Measurements from ENCODE around the gene CRELD2.

The CRELD2 gene

GRCh38 chr22:49966041-49966773 lies 47.8 kb downstream of the CRELD2 start:
- no peak for FAIRE-seq

GRCh38 chr22:49966774-49967705 lies 48.6 kb downstream of the CRELD2 start:
- DNase-seq (ENCODE audit: low spot score) (no peak), FAIRE-seq (no peak)

More at GRCh38 chr22:49966041-49966773, 47.8 kb downstream of the CRELD2 start:
- no peak for DNase-seq (ENCODE audit: low spot score)

- FAIRE-seq: no peak
- DNase-seq (ENCODE audit: low spot score): no peak
Observed at GRCh38 chr22:49967706-49968208, 49.3 kb downstream of the CRELD2 start.

- FAIRE-seq (no peak), DNase-seq (ENCODE audit: low spot score) (no peak)
Observed at GRCh38 chr22:49968313-49968830, 49.9 kb downstream of the CRELD2 start.

GRCh38 chr22:49968831-49969661 lies 50.6 kb downstream of the CRELD2 start:
- FAIRE-seq (no peak), DNase-seq (ENCODE audit: low spot score) (no peak)

- no peak for FAIRE-seq
- DNase-seq (ENCODE audit: low spot score): no peak
Observed at GRCh38 chr22:49969751-49970527, 51.5 kb downstream of the CRELD2 start.

GRCh38 chr22:49970528-49971231 lies 52.2 kb downstream of the CRELD2 start:
- peak; percentile 84 for FAIRE-seq
- peak; percentile 95 for DNase-seq (ENCODE audit: low spot score)

GRCh38 chr22:49971232-49972162 lies 53.1 kb downstream of the CRELD2 start:
- DNase-seq (ENCODE audit: low spot score) (no peak), FAIRE-seq (no peak)

GRCh38 chr22:49972163-49973017 lies 54.0 kb downstream of the CRELD2 start:
- no peak for FAIRE-seq
- no peak for DNase-seq (ENCODE audit: low spot score)

- FAIRE-seq (no peak), DNase-seq (ENCODE audit: low spot score) (no peak)
Observed at GRCh38 chr22:49973018-49973961, 54.9 kb downstream of the CRELD2 start.

- FAIRE-seq (no peak), DNase-seq (ENCODE audit: low spot score) (no peak)
Observed at GRCh38 chr22:49975543-49976389, 57.3 kb downstream of the CRELD2 start.

- no peak for DNase-seq (ENCODE audit: low spot score)
- no peak for FAIRE-seq
Observed at GRCh38 chr22:49976439-49977175, 58.2 kb downstream of the CRELD2 start.

Measured in RCC 7860 (cell line).